Coronary artery (tissue), 2 donors: ENCODE results near the gene CTNNBL1.

Source experiments
- DNase-seq: peaks from one replicate; pipeline ENCODE4 v3.0.0-alpha.2; 2017; ENCODE audit warnings: low spot score
- H3K27ac ChIP-seq, 2 donors: fragments of 200-600 bp; sonication (generic); one replicate each; pipeline ENCODE4 v1.5.1; 2016 to 2019
- H3K4me3 ChIP-seq: fragments of 200-600 bp; sonication (generic); 2 replicates; pipeline ENCODE4 v1.5.1; 2016; ENCODE audit warnings: mild to moderate bottlenecking, moderate library complexity
- CTCF ChIP-seq: fragments of 200-600 bp; sonication (generic); IDR thresholded peaks from one replicate; pipeline ENCODE4 v1.5.1; 2019; ENCODE audit warnings: antibody characterized with exemption

The CTNNBL1 gene

GRCh38 chr20:37760322-37760721 is 66.5 kb downstream of the CTNNBL1 start:
- no peak overlapping the region for H3K27ac ChIP-seq
- H3K4me3 ChIP-seq: no peak overlapping the region
- no peak for DNase-seq
- no peak for TF ChIP-seq CTCF

GRCh38 chr20:37762716-37763485 is 69.1 kb downstream of the CTNNBL1 start:
- Histone ChIP-seq H3K4me3 (no peak overlapping the region), H3K27ac (no peak overlapping the region)
- TF ChIP-seq CTCF: no peak
- DNase-seq: no peak

- H3K4me3 ChIP-seq: no peak overlapping the region
- no peak for DNase-seq
- H3K27ac ChIP-seq: no peak overlapping the region
- no peak for TF ChIP-seq CTCF
Measured at GRCh38 chr20:37764333-37764935, 70.6 kb downstream of the CTNNBL1 start.

GRCh38 chr20:37770908-37771307 is 77.1 kb downstream of the CTNNBL1 start:
- no peak overlapping the region for H3K27ac ChIP-seq
- DNase-seq: no peak
- TF ChIP-seq CTCF: no peak
- no peak overlapping the region for H3K4me3 ChIP-seq

- no peak for DNase-seq
- Histone ChIP-seq H3K4me3 (no peak overlapping the region), H3K27ac (no peak overlapping the region)
- TF ChIP-seq CTCF: no peak
Measured at GRCh38 chr20:37773291-37773826, 79.5 kb downstream of the CTNNBL1 start.

- H3K4me3 ChIP-seq: no peak overlapping the region
- no peak for TF ChIP-seq CTCF
- no peak for DNase-seq
- H3K27ac ChIP-seq: no peak overlapping the region
Measured at GRCh38 chr20:37774156-37774555, 80.3 kb downstream of the CTNNBL1 start.

- TF ChIP-seq CTCF: no peak
- DNase-seq: no peak
- Histone ChIP-seq H3K4me3 (no peak overlapping the region), H3K27ac (no peak overlapping the region)
Measured at GRCh38 chr20:37775200-37775599, 81.4 kb downstream of the CTNNBL1 start.
